Measurements from ENCODE around the gene CMIP.

Gene CMIP

DNA sequence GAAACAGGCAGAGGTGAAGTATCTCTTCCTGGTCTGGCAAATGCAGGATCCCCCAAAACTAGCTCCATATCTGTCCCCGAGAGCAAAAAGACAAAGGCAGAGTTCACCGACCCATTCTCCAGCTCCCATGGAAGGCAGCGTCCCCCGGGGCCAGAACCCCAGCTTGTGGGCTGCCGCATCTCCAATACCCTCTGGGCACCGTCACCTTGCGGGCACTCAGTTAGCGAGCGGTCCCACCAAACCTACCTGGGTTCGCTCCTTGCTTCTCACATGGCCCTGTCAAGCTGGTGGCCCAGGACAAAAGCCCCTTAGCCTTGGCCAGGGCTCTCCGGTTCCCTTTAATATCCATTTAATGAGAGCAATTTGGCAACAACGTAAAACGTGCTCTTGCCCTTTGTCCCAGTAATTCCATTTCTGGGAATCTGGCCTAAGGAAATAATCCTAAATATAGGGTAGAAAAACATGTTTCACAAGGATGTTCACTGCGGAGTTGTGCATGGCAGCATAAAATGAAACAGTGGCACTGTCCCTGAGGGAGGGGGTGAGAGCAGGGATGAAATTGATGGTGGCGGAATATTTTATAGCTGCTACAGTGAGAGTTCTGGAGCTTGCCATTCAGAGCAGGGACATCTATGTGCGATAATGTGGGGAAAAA, 157.1 kb downstream of the CMIP start:
- no peak overlapping the region for H3K4me3 ChIP-seq (ENCODE audit: low read length)
- TF ChIP-seq ZNF274 (IDR thresholded peaks at IDR 0.05; ENCODE audit: low read depth, low read length) = no peak

DNA sequence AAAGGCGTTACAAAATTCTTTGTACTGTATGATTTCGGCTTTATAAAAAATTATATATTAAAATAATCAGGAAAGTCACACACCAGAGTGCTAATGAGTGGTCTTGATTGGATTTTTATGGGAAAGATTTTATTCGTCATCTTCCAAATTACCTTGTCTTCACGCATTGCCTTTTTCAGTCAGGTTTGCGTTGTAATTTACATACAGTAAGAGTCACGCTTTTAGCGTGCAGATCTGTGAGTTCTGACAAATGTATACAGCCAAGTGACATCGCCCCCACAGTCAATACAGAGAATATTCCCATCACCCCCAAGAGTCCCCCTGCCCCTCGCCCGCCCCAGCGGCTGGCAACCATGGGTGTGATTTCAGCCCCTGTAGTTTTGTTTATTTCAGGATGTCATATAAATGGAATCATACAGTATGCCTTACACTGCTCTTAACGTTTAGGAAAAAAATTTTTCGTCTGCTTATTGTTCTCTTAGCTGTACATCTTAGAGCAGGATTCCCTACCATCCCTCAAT, 157.7 kb downstream of the CMIP start:
- TF ChIP-seq ZNF274 (IDR thresholded peaks at IDR 0.05; ENCODE audit: low read depth, low read length) = no peak
- no peak overlapping the region for H3K4me3 ChIP-seq (ENCODE audit: low read length)

DNA sequence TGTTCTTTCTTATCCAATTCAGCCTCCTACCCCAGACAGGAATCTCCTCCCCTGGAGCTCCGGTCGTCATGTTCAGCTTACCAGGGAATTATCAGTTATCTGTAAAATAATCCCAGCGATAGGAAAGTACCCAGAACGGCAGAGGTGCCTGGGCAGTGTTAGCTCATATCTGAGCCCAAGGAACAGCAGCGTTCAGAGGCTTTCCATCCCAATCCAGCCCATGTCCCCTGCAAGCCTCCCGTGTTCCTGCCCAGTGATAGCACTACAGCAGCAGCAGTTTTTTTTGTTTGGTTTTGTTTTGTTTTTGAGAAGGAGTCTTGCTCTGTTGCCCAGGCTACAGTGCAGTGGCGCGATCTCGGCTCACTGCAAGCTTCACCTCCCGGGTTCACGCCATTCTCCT, 158.2 kb downstream of the CMIP start:
- TF ChIP-seq ZNF274 (IDR thresholded peaks at IDR 0.05; ENCODE audit: low read depth, low read length) = no peak
- no peak overlapping the region for H3K4me3 ChIP-seq (ENCODE audit: low read length)

GRCh38 chr16:81604960-81605383, 160.4 kb downstream of the CMIP start:
- no peak overlapping the region for H3K4me3 ChIP-seq (ENCODE audit: low read length)
- TF ChIP-seq ZNF274 (IDR thresholded peaks at IDR 0.05; ENCODE audit: low read depth, low read length) = no peak

GRCh38 chr16:81606039-81606438, 161.4 kb downstream of the CMIP start:
- TF ChIP-seq ZNF274 (IDR thresholded peaks at IDR 0.05; ENCODE audit: low read depth, low read length) = no peak
- H3K4me3 ChIP-seq (ENCODE audit: low read length) = no peak overlapping the region

DNA sequence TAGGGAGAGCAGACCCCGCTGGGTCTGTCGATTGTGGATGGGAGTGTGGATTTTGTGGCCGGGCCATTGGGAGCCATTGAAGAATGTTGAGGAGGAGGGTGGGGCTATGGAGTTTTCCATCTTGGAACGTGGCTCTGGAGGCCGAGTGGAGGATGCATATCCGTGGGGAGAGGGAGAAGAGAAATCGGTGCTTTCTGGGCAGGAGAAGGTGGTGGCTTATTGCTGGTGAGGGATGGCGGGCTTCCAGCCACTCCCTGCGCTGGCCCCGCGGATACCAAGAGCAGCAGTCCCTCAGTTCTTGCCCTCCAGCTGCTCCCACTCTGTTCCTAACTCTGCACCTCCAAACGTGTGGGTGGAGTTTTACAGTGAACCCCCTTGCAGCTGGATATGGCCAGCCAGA, 162.4 kb downstream of the CMIP start:
- no peak overlapping the region for H3K4me3 ChIP-seq (ENCODE audit: low read length)
- TF ChIP-seq ZNF274 (IDR thresholded peaks at IDR 0.05; ENCODE audit: low read depth, low read length) = no peak

GRCh38 chr16:81607805-81608522, 163.4 kb downstream of the CMIP start:
- TF ChIP-seq ZNF274 (IDR thresholded peaks at IDR 0.05; ENCODE audit: low read depth, low read length) = no peak

GRCh38 chr16:81608523-81609209, 164.1 kb downstream of the CMIP start:
- no peak for TF ChIP-seq ZNF274 (IDR thresholded peaks at IDR 0.05; ENCODE audit: low read depth, low read length)
- H3K4me3 ChIP-seq (ENCODE audit: low read length) = no peak overlapping the region

More at GRCh38 chr16:81607805-81608522, 163.4 kb downstream of the CMIP start:
- no peak overlapping the region for H3K4me3 ChIP-seq (ENCODE audit: low read length)

DNA sequence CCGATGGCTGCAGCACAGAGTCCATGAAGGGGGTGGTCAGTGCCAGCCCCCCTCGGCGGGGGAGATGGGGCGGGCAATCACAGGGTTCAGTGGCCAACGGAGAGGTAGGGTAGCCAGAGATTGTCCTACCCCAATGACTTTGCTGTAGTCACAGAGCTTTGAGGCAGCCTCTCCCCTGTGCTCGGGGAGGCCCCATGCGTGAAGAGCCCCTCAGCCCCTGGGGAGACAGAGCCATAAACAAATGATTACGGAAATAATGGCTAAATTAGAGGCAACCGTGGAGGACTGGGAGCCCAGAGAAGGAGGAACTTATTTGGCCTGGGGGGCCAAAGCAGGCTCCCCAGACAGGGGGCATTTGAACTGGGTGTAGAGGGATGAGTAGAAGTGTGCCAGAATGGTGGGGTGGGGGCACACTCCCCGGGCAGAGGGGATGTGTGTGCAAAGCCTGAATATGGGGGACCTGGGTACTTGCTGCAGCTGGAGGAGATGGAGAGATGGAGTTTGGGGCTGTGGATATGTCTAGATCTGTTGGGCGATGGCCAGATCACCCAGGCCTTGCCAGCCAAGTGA, 164.8 kb downstream of the CMIP start:
- H3K4me3 ChIP-seq (ENCODE audit: low read length) = no peak overlapping the region
- no peak for TF ChIP-seq ZNF274 (IDR thresholded peaks at IDR 0.05; ENCODE audit: low read depth, low read length)

DNA sequence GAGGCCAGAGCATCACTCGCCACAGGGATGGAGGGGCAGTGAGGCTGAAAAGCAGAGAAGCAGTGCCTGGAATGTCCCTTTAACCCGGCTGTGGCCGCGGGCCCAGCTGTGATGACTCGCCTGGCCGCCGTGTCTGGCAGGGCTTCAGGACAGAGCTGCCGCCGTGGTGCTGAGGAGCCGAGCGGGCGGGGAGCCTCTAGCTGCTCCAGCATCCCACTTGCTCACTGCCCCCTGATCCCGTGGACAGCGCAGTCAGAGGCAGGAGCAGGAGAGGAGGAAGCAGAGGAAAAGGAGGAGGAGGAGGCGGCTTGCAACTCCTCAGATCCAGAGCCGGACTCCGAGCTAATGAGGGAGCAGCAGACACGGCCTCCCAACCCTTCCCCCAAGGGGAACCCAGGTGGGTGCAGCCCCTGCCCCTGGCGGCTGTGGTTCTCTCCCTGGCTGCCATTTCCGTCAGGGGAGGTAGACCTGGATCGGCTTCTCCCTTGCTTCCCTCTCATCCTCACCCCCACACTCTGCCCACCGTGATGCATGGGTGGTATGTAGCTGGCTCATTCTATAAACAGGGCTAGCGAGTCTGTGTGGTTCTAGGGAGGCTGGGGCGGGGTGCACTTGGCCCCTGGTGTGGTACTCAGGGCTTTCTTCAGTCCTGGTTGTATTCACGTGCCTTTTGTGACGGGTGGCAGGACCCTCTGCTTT, 165.7 kb downstream of the CMIP start:
- no peak overlapping the region for H3K4me3 ChIP-seq (ENCODE audit: low read length)
- no peak for TF ChIP-seq ZNF274 (IDR thresholded peaks at IDR 0.05; ENCODE audit: low read depth, low read length)

- TF ChIP-seq ZNF274 (IDR thresholded peaks at IDR 0.05; ENCODE audit: low read depth, low read length) = no peak
- H3K4me3 ChIP-seq (ENCODE audit: low read length) = no peak overlapping the region
Measured at GRCh38 chr16:81610936-81611335, 166.3 kb downstream of the CMIP start.

GRCh38 chr16:81611721-81612120, 167.1 kb downstream of the CMIP start:
- no peak for TF ChIP-seq ZNF274 (IDR thresholded peaks at IDR 0.05; ENCODE audit: low read depth, low read length)
- H3K4me3 ChIP-seq (ENCODE audit: low read length) = no peak overlapping the region

- no peak overlapping the region for H3K4me3 ChIP-seq (ENCODE audit: low read length)
- TF ChIP-seq ZNF274 (IDR thresholded peaks at IDR 0.05; ENCODE audit: low read depth, low read length) = no peak
Measured at GRCh38 chr16:81612351-81613163, 167.9 kb downstream of the CMIP start.

Measured in GM08714 (cell line).